ENCODE measurements around the gene GNG7.

The GNG7 gene

GRCh38 chr19:2702170-2703076, at the start of gene GNG7:
TSS of gene GNG7 (minus strand) at chr19:2702694. CDS start at chr19:2520688, 182,006 bp downstream.
- whole genome bisulfite sequencing (ENCODE audit: insufficient coverage, insufficient read length) = no CpG with 5 or more reads among the region's 77 CpGs
- Histone ChIP-seq H3K27ac (ENCODE audit: low read length) (no peak within 1 kb of the TSS), H3K27me3 (ENCODE audit: control insufficient read depth, insufficient read depth, low read length) (peaks cover 8% of the 10 kb centered on the region; the same call in 1 of the 2 replicates), H3K4me1 (ENCODE audit: control insufficient read depth, insufficient read depth, low read length) (peaks cover 3% of the 10 kb centered on the region; the same call in 1 of the 2 replicates), H3K36me3 (ENCODE audit: control insufficient read depth, insufficient read depth, low read length) (no peaks in the 10 kb centered on the region), H3K9me3 (ENCODE audit: control insufficient read depth, insufficient read depth, low read length) (no peaks in the 10 kb centered on the region), H3K4me3 (ENCODE audit: low read length) (peak within 1 kb of the TSS; percentile 86)
- peak; percentile 60 for DNase-seq (ENCODE audit: low read depth, low spot score)

DNA sequence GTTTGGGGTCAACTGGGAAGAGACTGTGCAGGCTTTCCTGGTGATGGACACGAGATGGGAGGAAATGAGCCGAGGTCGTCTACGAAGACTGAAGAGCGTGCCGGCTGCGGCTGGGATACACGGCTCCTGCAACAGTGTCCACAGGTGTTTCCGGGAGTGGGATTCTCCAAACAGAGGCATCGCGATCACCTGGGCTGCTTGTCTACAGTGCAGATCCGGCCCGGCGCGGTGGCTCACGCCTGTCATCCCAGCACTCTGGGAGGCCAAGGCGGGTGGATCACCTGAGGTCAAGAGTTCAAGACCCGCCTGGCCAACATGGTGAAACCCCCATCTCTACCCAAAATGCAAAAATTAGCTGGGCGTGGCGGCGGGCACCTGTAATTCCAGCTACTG, 48.9 kb upstream of the GNG7 start:
- Histone ChIP-seq H3K36me3 (ENCODE audit: control insufficient read depth, insufficient read depth, low read length) (peaks cover 14% of the 10 kb centered on the region), H3K27ac (ENCODE audit: low read length) (no peak overlapping the region), H3K4me1 (ENCODE audit: control insufficient read depth, insufficient read depth, low read length) (no peaks in the 10 kb centered on the region), H3K9me3 (ENCODE audit: control insufficient read depth, insufficient read depth, low read length) (no peaks in the 10 kb centered on the region), H3K27me3 (ENCODE audit: control insufficient read depth, insufficient read depth, low read length) (no peaks in the 10 kb centered on the region), H3K4me3 (ENCODE audit: low read length) (no peak overlapping the region)
- DNase-seq (ENCODE audit: low read depth, low spot score) = no peak
- no CpG with 5 or more reads among the region's 21 CpGs for WGBS (ENCODE audit: insufficient coverage, insufficient read length)

GRCh38 chr19:2750808-2751437, 48.4 kb upstream of the GNG7 start:
- no peak for DNase-seq (ENCODE audit: low read depth, low spot score)
- peaks cover 13% of the 10 kb centered on the region for H3K36me3 ChIP-seq (ENCODE audit: control insufficient read depth, insufficient read depth, low read length)
- H3K9me3 ChIP-seq (ENCODE audit: control insufficient read depth, insufficient read depth, low read length) = no peaks in the 10 kb centered on the region
- no CpG with 5 or more reads among the region's 17 CpGs for WGBS (ENCODE audit: insufficient coverage, insufficient read length)
- H3K27ac ChIP-seq (ENCODE audit: low read length) = no peak overlapping the region
- H3K4me3 ChIP-seq (ENCODE audit: low read length) = no peak overlapping the region
- H3K27me3 ChIP-seq (ENCODE audit: control insufficient read depth, insufficient read depth, low read length) = no peaks in the 10 kb centered on the region
- no peaks in the 10 kb centered on the region for H3K4me1 ChIP-seq (ENCODE audit: control insufficient read depth, insufficient read depth, low read length)

GRCh38 chr19:2747349-2747748, 44.9 kb upstream of the GNG7 start:
- WGBS (ENCODE audit: insufficient coverage, insufficient read length) = no CpG with 5 or more reads among the region's 7 CpGs
- Histone ChIP-seq H3K36me3 (ENCODE audit: control insufficient read depth, insufficient read depth, low read length) (no peaks in the 10 kb centered on the region), H3K27me3 (ENCODE audit: control insufficient read depth, insufficient read depth, low read length) (no peaks in the 10 kb centered on the region), H3K27ac (ENCODE audit: low read length) (no peak overlapping the region), H3K4me1 (ENCODE audit: control insufficient read depth, insufficient read depth, low read length) (no peaks in the 10 kb centered on the region), H3K9me3 (ENCODE audit: control insufficient read depth, insufficient read depth, low read length) (no peaks in the 10 kb centered on the region), H3K4me3 (ENCODE audit: low read length) (no peak overlapping the region)
- DNase-seq (ENCODE audit: low read depth, low spot score) = no peak

DNA sequence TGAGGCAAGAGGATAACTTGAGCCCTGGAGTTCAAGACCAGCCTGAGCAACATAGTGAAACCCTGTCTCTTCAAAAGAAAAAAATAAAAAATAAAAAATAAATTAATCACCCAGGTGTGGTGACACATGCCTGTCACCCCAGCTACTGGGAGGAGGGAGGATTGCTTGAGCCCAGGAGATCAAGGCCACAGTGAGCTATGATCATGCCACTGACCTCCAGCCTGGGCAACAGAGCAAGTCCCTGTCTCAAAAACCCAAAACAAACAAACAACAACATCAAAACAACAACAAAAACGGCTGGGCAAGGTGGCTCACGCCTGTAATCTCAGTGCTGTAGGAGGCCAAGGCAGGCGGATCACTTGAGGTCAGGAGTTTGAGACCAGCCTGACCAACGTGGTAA, 41.6 kb upstream of the GNG7 start:
- WGBS (ENCODE audit: insufficient coverage, insufficient read length) = no CpG with 5 or more reads among the region's 4 CpGs
- H3K27ac ChIP-seq (ENCODE audit: low read length) = no peak overlapping the region

DNA sequence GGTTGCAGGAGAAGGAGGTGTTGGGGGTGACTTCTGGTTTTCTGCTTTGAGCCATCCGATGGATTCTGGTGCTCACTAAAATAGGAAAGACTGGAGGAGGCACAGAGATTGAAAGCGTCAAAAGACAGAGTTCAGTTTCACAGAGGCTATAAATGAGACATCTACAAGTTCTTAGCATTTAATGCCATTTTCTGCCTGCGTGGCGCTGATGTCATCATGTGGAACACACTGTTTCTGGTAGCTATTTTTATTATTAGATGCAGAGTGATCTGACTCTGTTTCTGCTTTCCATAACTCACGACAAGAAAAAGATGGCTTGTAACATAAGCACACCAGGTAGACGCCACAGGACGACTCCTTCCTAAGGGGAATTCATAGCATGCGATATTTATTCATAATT, 40.6 kb upstream of the GNG7 start:
- no peak overlapping the region for H3K4me3 ChIP-seq (ENCODE audit: low read length)
- no peak for DNase-seq (ENCODE audit: low read depth, low spot score)
- no peaks in the 10 kb centered on the region for H3K36me3 ChIP-seq (ENCODE audit: control insufficient read depth, insufficient read depth, low read length)
- no peaks in the 10 kb centered on the region for H3K4me1 ChIP-seq (ENCODE audit: control insufficient read depth, insufficient read depth, low read length)
- H3K27me3 ChIP-seq (ENCODE audit: control insufficient read depth, insufficient read depth, low read length) = no peaks in the 10 kb centered on the region
- no CpG with 5 or more reads among the region's 8 CpGs for WGBS (ENCODE audit: insufficient coverage, insufficient read length)
- H3K27ac ChIP-seq (ENCODE audit: low read length) = no peak overlapping the region
- no peaks in the 10 kb centered on the region for H3K9me3 ChIP-seq (ENCODE audit: control insufficient read depth, insufficient read depth, low read length)

More for the DNA sequence above, 41.6 kb upstream of the GNG7 start:
- H3K4me3 ChIP-seq (ENCODE audit: low read length) = no peak overlapping the region
- H3K4me1 ChIP-seq (ENCODE audit: control insufficient read depth, insufficient read depth, low read length) = no peaks in the 10 kb centered on the region
- DNase-seq (ENCODE audit: low read depth, low spot score) = no peak
- H3K9me3 ChIP-seq (ENCODE audit: control insufficient read depth, insufficient read depth, low read length) = no peaks in the 10 kb centered on the region
- H3K36me3 ChIP-seq (ENCODE audit: control insufficient read depth, insufficient read depth, low read length) = no peaks in the 10 kb centered on the region
- H3K27me3 ChIP-seq (ENCODE audit: control insufficient read depth, insufficient read depth, low read length) = no peaks in the 10 kb centered on the region

- H3K9me3 ChIP-seq (ENCODE audit: control insufficient read depth, insufficient read depth, low read length) = no peaks in the 10 kb centered on the region
- no peaks in the 10 kb centered on the region for H3K27me3 ChIP-seq (ENCODE audit: control insufficient read depth, insufficient read depth, low read length)
- DNase-seq (ENCODE audit: low read depth, low spot score) = no peak
- H3K4me3 ChIP-seq (ENCODE audit: low read length) = no peak overlapping the region
- peaks cover 16% of the 10 kb centered on the region; the same call in 1 of the 2 replicates for H3K36me3 ChIP-seq (ENCODE audit: control insufficient read depth, insufficient read depth, low read length)
- H3K4me1 ChIP-seq (ENCODE audit: control insufficient read depth, insufficient read depth, low read length) = no peaks in the 10 kb centered on the region
- no peak overlapping the region for H3K27ac ChIP-seq (ENCODE audit: low read length)
- no CpG with 5 or more reads among the region's 13 CpGs for WGBS (ENCODE audit: insufficient coverage, insufficient read length)
These were observed 37.8 kb upstream of the GNG7 start for GRCh38 chr19:2740314-2740656.

DNA sequence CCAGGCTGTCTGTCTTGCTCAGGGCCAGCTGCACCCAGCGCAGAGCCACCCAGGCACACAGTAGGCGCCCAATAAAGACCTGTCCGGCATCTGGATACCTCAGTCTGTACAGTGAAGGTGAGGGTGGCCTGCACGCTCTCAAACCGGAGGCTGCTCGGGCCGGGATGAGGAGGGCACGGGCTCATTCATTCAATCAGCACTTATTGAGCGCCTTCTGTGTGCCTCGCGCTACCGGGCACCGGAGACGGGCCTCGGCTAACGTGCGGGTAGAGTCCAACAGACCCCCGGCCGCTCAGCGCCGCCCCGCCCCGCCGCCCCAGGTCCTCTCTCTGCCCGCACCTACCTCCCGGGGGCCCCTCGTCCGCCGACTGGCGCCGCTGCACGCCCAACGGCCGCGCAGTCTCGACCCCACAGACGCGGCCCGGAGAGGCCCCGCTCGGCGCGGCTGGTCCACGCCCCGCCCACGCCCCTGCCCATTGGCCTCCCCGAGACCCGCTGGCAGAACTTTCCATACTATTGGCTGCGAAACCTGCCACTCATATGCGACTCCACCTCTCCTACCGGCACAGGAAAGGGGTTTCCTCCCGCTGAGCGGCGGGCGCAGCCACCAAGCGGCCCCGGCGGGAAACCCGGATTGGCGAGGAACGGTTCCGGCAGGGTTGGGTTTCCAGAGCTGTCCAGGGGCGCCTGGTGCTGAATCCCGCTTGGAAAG, 37.3 kb upstream of the GNG7 start, which contains the start of gene SLC39A3:
Gene SLC39A3 (minus strand): TSS at position 416 of the 712 bp plus-strand sequence. CDS start 2,760 bp downstream, outside the sequence.
- H3K4me1 ChIP-seq (ENCODE audit: control insufficient read depth, insufficient read depth, low read length) = no peaks in the 10 kb centered on the region
- H3K9me3 ChIP-seq (ENCODE audit: control insufficient read depth, insufficient read depth, low read length) = no peaks in the 10 kb centered on the region
- H3K27me3 ChIP-seq (ENCODE audit: control insufficient read depth, insufficient read depth, low read length) = no peaks in the 10 kb centered on the region
- H3K4me3 ChIP-seq (ENCODE audit: low read length) = peak within 1 kb of the TSS; percentile 67
- WGBS (ENCODE audit: insufficient coverage, insufficient read length) = no CpG with 5 or more reads among the region's 64 CpGs
- peaks cover 22% of the 10 kb centered on the region; the same call in 1 of the 2 replicates for H3K36me3 ChIP-seq (ENCODE audit: control insufficient read depth, insufficient read depth, low read length)
- peak; percentile 97 for DNase-seq (ENCODE audit: low read depth, low spot score)
- no peak within 1 kb of the TSS for H3K27ac ChIP-seq (ENCODE audit: low read length)

GRCh38 chr19:2736550-2737190, 34.2 kb upstream of the GNG7 start:
- no CpG with 5 or more reads among the region's 15 CpGs for WGBS (ENCODE audit: insufficient coverage, insufficient read length)
- no peaks in the 10 kb centered on the region for H3K27me3 ChIP-seq (ENCODE audit: control insufficient read depth, insufficient read depth, low read length)

DNA sequence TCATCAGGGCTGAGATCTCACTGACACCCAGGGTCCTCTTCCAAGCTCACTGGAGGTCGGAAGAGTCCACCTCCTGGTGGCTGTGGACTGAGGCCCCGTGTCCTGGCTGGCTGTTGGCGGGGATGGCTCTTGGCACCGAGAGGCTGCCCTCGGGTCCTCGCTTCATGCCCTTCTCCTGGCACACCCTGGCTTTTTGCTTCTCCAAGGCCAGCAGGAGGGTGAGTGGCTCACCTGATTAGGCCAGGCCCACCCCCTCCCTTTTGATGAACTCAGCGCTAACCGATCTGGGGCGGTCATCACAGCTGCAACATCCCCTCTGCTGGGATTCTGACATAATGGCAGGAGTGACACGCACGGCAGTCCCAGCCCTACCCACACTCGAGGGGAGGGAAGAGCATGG, 32.9 kb upstream of the GNG7 start:
- DNase-seq (ENCODE audit: low read depth, low spot score) = no peak
- WGBS (ENCODE audit: insufficient coverage, insufficient read length) = no CpG with 5 or more reads among the region's 12 CpGs
- H3K27ac ChIP-seq (ENCODE audit: low read length) = no peak overlapping the region
- peaks cover 25% of the 10 kb centered on the region for H3K36me3 ChIP-seq (ENCODE audit: control insufficient read depth, insufficient read depth, low read length)
- H3K4me3 ChIP-seq (ENCODE audit: low read length) = no peak overlapping the region
- no peaks in the 10 kb centered on the region for H3K27me3 ChIP-seq (ENCODE audit: control insufficient read depth, insufficient read depth, low read length)
- H3K4me1 ChIP-seq (ENCODE audit: control insufficient read depth, insufficient read depth, low read length) = no peaks in the 10 kb centered on the region
- H3K9me3 ChIP-seq (ENCODE audit: control insufficient read depth, insufficient read depth, low read length) = no peaks in the 10 kb centered on the region

More at GRCh38 chr19:2736550-2737190, 34.2 kb upstream of the GNG7 start:
- Histone ChIP-seq H3K36me3 (ENCODE audit: control insufficient read depth, insufficient read depth, low read length) (peaks cover 25% of the 10 kb centered on the region), H3K4me3 (ENCODE audit: low read length) (no peak overlapping the region), H3K27ac (ENCODE audit: low read length) (no peak overlapping the region), H3K4me1 (ENCODE audit: control insufficient read depth, insufficient read depth, low read length) (no peaks in the 10 kb centered on the region), H3K9me3 (ENCODE audit: control insufficient read depth, insufficient read depth, low read length) (no peaks in the 10 kb centered on the region)
- no peak for DNase-seq (ENCODE audit: low read depth, low spot score)

Data from iPS DF 6.9 (cell line).